Fibroblast of skin of right quadriceps (primary cell): ENCODE data around the gene CXorf49B.
"Not testable (repeated sequence)": the region's sequence is repeated elsewhere in the genome, so short reads cannot be mapped to it uniquely, and the experiment has no call there.

Source experiments
- DNase-seq: peaks from one replicate; pipeline ENCODE4 v3.0.0-alpha.2; 2013

CXorf49B gene

GRCh38 chrX:71763049-71763448 lies at the start of gene CXorf49B:
Gene CXorf49B (plus strand): TSS chrX:71763349. CDS start chrX:71763424, 75 bp downstream.
- not testable (repeated sequence) for DNase-seq

- not testable (repeated sequence) for DNase-seq
These were observed 49.1 kb upstream of the CXorf49B start for GRCh38 chrX:71714064-71714463.

- not testable (repeated sequence) for DNase-seq
These were observed 47.6 kb upstream of the CXorf49B start for GRCh38 chrX:71715551-71715950.

- DNase-seq = not testable (repeated sequence)
These were observed 46.8 kb upstream of the CXorf49B start for GRCh38 chrX:71716323-71716722.

- DNase-seq = not testable (repeated sequence)
These were observed 45.0 kb upstream of the CXorf49B start, which contains the start of gene CXorf49 for GRCh38 chrX:71718185-71718584. Gene CXorf49 (minus strand): TSS chrX:71718285. CDS start chrX:71718151, 134 bp downstream.

GRCh38 chrX:71719195-71719594 lies 44.0 kb upstream of the CXorf49B start:
- DNase-seq = not testable (repeated sequence)

GRCh38 chrX:71720289-71720886 lies 42.8 kb upstream of the CXorf49B start:
- not testable (repeated sequence) for DNase-seq

GRCh38 chrX:71760688-71761281 lies 2.4 kb upstream of the CXorf49B start:
- not testable (repeated sequence) for DNase-seq

- DNase-seq = not testable (repeated sequence)
These were observed 1.7 kb downstream of the CXorf49B start for GRCh38 chrX:71764832-71765231.

- not testable (repeated sequence) for DNase-seq
These were observed 2.5 kb downstream of the CXorf49B start for GRCh38 chrX:71765613-71766012.

GRCh38 chrX:71767134-71767533 lies 4.0 kb downstream of the CXorf49B start:
- not testable (repeated sequence) for DNase-seq

GRCh38 chrX:71778322-71778721 lies 15.2 kb downstream of the CXorf49B start:
- DNase-seq = not testable (repeated sequence)

GRCh38 chrX:71782225-71782949 lies 19.2 kb downstream of the CXorf49B start:
- not testable (repeated sequence) for DNase-seq

GRCh38 chrX:71782950-71783299 lies 19.8 kb downstream of the CXorf49B start:
- not testable (repeated sequence) for DNase-seq

- not testable (repeated sequence) for DNase-seq
These were observed 20.6 kb downstream of the CXorf49B start for GRCh38 chrX:71783569-71784347.

- not testable (repeated sequence) for DNase-seq
These were observed 21.3 kb downstream of the CXorf49B start for GRCh38 chrX:71784348-71784983.

- DNase-seq = not testable (repeated sequence)
These were observed 43.3 kb downstream of the CXorf49B start for GRCh38 chrX:71806450-71806849.

- DNase-seq = no peak
These were observed 46.7 kb downstream of the CXorf49B start for GRCh38 chrX:71809886-71810285.

GRCh38 chrX:71814123-71814912 lies 51.2 kb downstream of the CXorf49B start:
- DNase-seq = no peak

GRCh38 chrX:71815121-71815905 lies 52.2 kb downstream of the CXorf49B start:
- DNase-seq = no peak

- no peak for DNase-seq
These were observed 52.7 kb downstream of the CXorf49B start for GRCh38 chrX:71815906-71816156.
